ENCODE results near the gene GMPPB. TPM values are rescaled to one million over a fixed set of nuclear protein-coding genes. Genes with fewer than 3 reads are reported as not detected.
A peak's percentile ranks its signal among the peaks of the same experiment; 100 is the strongest.

GMPPB gene
- total RNA-seq, 2 experiments from 2014 or later, result 40.7 to 54.5 TPM

GRCh38 chr3:49671291-49672288 lies 52.2 kb downstream of the GMPPB start:
- H4K20me1 ChIP-seq (ENCODE audit: insufficient read depth, low read length), result no peaks in the 10 kb centered on the region
- no peak overlapping the region for H2AFZ ChIP-seq (ENCODE audit: low read length)
- ChIA-PET CTCF (ENCODE audit: unreplicated experiment) (interaction anchor here (1.6 kb wide), 2 partner anchors 132 to 134 kb away, joined by 5 to 6 read pairs; no protein-coding TSS in a partner anchor), POLR2A (interaction anchor here (0.6 to 2.8 kb wide), 6 partner anchors 19 to 643 kb away, joined by 3 to 18 read pairs (median 3); no protein-coding TSS in a partner anchor)
- H3K9me3 ChIP-seq (ENCODE audit: low read length), result no peaks in the 10 kb centered on the region
- peaks cover 17% of the 10 kb centered on the region for H3K4me1 ChIP-seq (ENCODE audit: insufficient read depth, low read length, poor library complexity, severe bottlenecking)
- H3K27ac ChIP-seq (ENCODE audit: low read depth, low read length, poor library complexity, severe bottlenecking), result peak overlapping the region; percentile 19
- H3K36me3 ChIP-seq (ENCODE audit: insufficient read depth, low read length), result peaks cover 10% of the 10 kb centered on the region
- TSS peak; percentile 56 for BruUV-seq (replicated peaks)
- H3K9me2 ChIP-seq (ENCODE audit: insufficient read depth, low read length), result no peaks in the 10 kb centered on the region
- H3K79me2 ChIP-seq (ENCODE audit: insufficient read depth, low read depth, low read length), result peaks cover 8% of the 10 kb centered on the region; the same call in 1 of the 2 replicates
- peak; percentile 78 for DNase-seq (ENCODE audit: low spot score)
- peak overlapping the region; percentile 52 for H3K4me2 ChIP-seq (ENCODE audit: low read length)
- H3K4me3 ChIP-seq (ENCODE audit: low read depth, low read length, poor library complexity, severe bottlenecking), result peak overlapping the region; percentile 5
- no peak for TF ChIP-seq EZH2phosphoT487 (IDR thresholded peaks at IDR 0.05; ENCODE audit: borderline replicate concordance, low read depth, low read length)
- peak; percentile 89 for TF ChIP-seq CTCF (conservative IDR thresholded peaks at IDR 0.05; ENCODE audit: low read length)
- intact Hi-C loops (cut with micrococcal nuclease; ENCODE audit: unreplicated experiment), result loop anchor here (1.0 to 5.0 kb wide), 3 partner anchors 132 to 579 kb away; partner anchors contain the start of genes QRICH1 and USP4

GRCh38 chr3:49670940-49671290 lies 52.8 kb downstream of the GMPPB start:
- ChIA-PET CTCF (ENCODE audit: unreplicated experiment) (interaction anchor here (1.6 kb wide), 2 partner anchors 131 to 133 kb away, joined by 5 to 6 read pairs; no protein-coding TSS in a partner anchor), POLR2A (interaction anchor here (2.8 kb wide), 1 partner anchor 131 kb away, joined by 18 read pairs; no protein-coding TSS in a partner anchor)
- Histone ChIP-seq H3K4me1 (ENCODE audit: insufficient read depth, low read length, poor library complexity, severe bottlenecking) (peaks cover 17% of the 10 kb centered on the region), H4K20me1 (ENCODE audit: insufficient read depth, low read length) (no peaks in the 10 kb centered on the region), H3K9me3 (ENCODE audit: low read length) (no peaks in the 10 kb centered on the region), H3K79me2 (ENCODE audit: insufficient read depth, low read depth, low read length) (peaks cover 8% of the 10 kb centered on the region; the same call in 1 of the 2 replicates), H3K4me2 (ENCODE audit: low read length) (no peak overlapping the region), H3K9me2 (ENCODE audit: insufficient read depth, low read length) (no peaks in the 10 kb centered on the region), H3K36me3 (ENCODE audit: insufficient read depth, low read length) (peaks cover 3% of the 10 kb centered on the region; the same call in 1 of the 2 replicates), H2AFZ (ENCODE audit: low read length) (no peak overlapping the region), H3K4me3 (ENCODE audit: low read depth, low read length, poor library complexity, severe bottlenecking) (no peak overlapping the region), H3K27ac (ENCODE audit: low read depth, low read length, poor library complexity, severe bottlenecking) (no peak overlapping the region)
- DNase-seq (ENCODE audit: low spot score), result no peak
- TF ChIP-seq EZH2phosphoT487 (IDR thresholded peaks at IDR 0.05; ENCODE audit: borderline replicate concordance, low read depth, low read length) (no peak), CTCF (conservative IDR thresholded peaks at IDR 0.05; ENCODE audit: low read length) (no peak)
- no TSS peak for BruUV-seq (replicated peaks)
- intact Hi-C loops (cut with micrococcal nuclease; ENCODE audit: unreplicated experiment), result loop anchor here (1.0 to 5.0 kb wide), 3 partner anchors 132 to 579 kb away; partner anchors contain the start of genes QRICH1 and USP4

Small RNA genes lying within 50 kb of the gene (small RNA-seq; reads per million reads assigned to genes)
- gene AMIGO3 (not detected), gene COX6CP14 (not detected)

Other genes with a start within 250 kb of the GMPPB start
- gene BSN, start 169.5 kb downstream of the GMPPB start, total RNA-seq (2014; rRNA removed; shearing (Covaris generic)), result 0.03 TPM in 2 replicates
- gene BSN, start 169.5 kb downstream of the GMPPB start, total RNA-seq (2022), result 0.20 and 0.27 TPM in 2 replicates
- 94.8 and 112 TPM in 2 replicates for gene APEH, start 49.6 kb downstream of the GMPPB start, total RNA-seq (2014; rRNA removed; shearing (Covaris generic))
- gene APEH, start 49.6 kb downstream of the GMPPB start, total RNA-seq (2022), result 132 and 133 TPM in 2 replicates
- 12.5 and 13.1 TPM in 2 replicates for gene MST1, start 34.5 kb downstream of the GMPPB start, total RNA-seq (2014; rRNA removed; shearing (Covaris generic))
- gene MST1, start 34.5 kb downstream of the GMPPB start, total RNA-seq (2022), result 24.2 and 26.2 TPM in 2 replicates
- gene RNF123, start 34.4 kb downstream of the GMPPB start, total RNA-seq (2014; rRNA removed; shearing (Covaris generic)), result 20.8 and 39.2 TPM in 2 replicates
- 48.4 and 50.6 TPM in 2 replicates for gene RNF123, start 34.4 kb downstream of the GMPPB start, total RNA-seq (2022)
- gene AMIGO3, start 4.3 kb downstream of the GMPPB start, total RNA-seq (2014; rRNA removed; shearing (Covaris generic)), result 2.9 and 4.4 TPM in 2 replicates
- 0.80 TPM in 1 of 2 replicates, not detected in the other for gene AMIGO3, start 4.3 kb downstream of the GMPPB start, total RNA-seq (2022)
- gene IP6K1, start 62.6 kb upstream of the GMPPB start, total RNA-seq (2014; rRNA removed; shearing (Covaris generic)), result 23.1 and 27.4 TPM in 2 replicates
- gene IP6K1, start 62.6 kb upstream of the GMPPB start, total RNA-seq (2022), result 27.0 and 30.9 TPM in 2 replicates
- gene CDHR4, start 75.9 kb upstream of the GMPPB start, total RNA-seq (2014; rRNA removed; shearing (Covaris generic)), result not detected in 2 replicates
- gene CDHR4, start 75.9 kb upstream of the GMPPB start, total RNA-seq (2022), result 0.32 TPM in 1 of 2 replicates, not detected in the other
- 12.8 and 18.4 TPM in 2 replicates for gene INKA1, start 79.3 kb upstream of the GMPPB start, total RNA-seq (2014; rRNA removed; shearing (Covaris generic))
- 7.6 and 7.9 TPM in 2 replicates for gene INKA1, start 79.3 kb upstream of the GMPPB start, total RNA-seq (2022)
- 18.1 and 26.3 TPM in 2 replicates for gene UBA7, start 90.0 kb upstream of the GMPPB start, total RNA-seq (2014; rRNA removed; shearing (Covaris generic))
- 14.2 and 14.7 TPM in 2 replicates for gene UBA7, start 90.0 kb upstream of the GMPPB start, total RNA-seq (2022)
- gene TRAIP, start 132.6 kb upstream of the GMPPB start, total RNA-seq (2014; rRNA removed; shearing (Covaris generic)), result 24.4 and 38.6 TPM in 2 replicates
- 41.8 and 48.9 TPM in 2 replicates for gene TRAIP, start 132.6 kb upstream of the GMPPB start, total RNA-seq (2022)
- not detected in 2 replicates for gene CAMKV, start 146.0 kb upstream of the GMPPB start, total RNA-seq (2014; rRNA removed; shearing (Covaris generic))
- gene CAMKV, start 146.0 kb upstream of the GMPPB start, total RNA-seq (2022), result 0.37 and 0.63 TPM in 2 replicates
- gene MST1R, start 179.9 kb upstream of the GMPPB start, total RNA-seq (2014; rRNA removed; shearing (Covaris generic)), result 0.05 and 0.82 TPM in 2 replicates
- gene MST1R, start 179.9 kb upstream of the GMPPB start, total RNA-seq (2022), result 0.17 and 0.38 TPM in 2 replicates
- 6.7 and 7.3 TPM in 2 replicates for gene MON1A, start 205.9 kb upstream of the GMPPB start, total RNA-seq (2014; rRNA removed; shearing (Covaris generic))
- gene MON1A, start 205.9 kb upstream of the GMPPB start, total RNA-seq (2022), result 10.4 and 11.3 TPM in 2 replicates
- gene RBM6, start 216.2 kb upstream of the GMPPB start, total RNA-seq (2014; rRNA removed; shearing (Covaris generic)), result 83.7 and 134 TPM in 2 replicates
- gene RBM6, start 216.2 kb upstream of the GMPPB start, total RNA-seq (2022), result 173 and 185 TPM in 2 replicates